G401 (cell line): Measurements from ENCODE around the gene MLKL. TPM values are rescaled to one million over a fixed set of nuclear protein-coding genes. Genes with fewer than 3 reads are reported as not detected.

Experiments used
- DNase-seq: peaks from one replicate; pipeline ENCODE4 v3.0.0-alpha.2; 2015; ENCODE audit warnings: low spot score
- in situ Hi-C: cut with HindIII; loops from 2 replicates; pipeline ENCODE4 v1.10.0; 2016; ENCODE audit warnings: low sequenced_read_pairs, mixed read lengths
- total RNA-seq: library from RNA; depleted of rRNA; stranded (reverse); fragments of >200 nt; shearing (Covaris generic); gene quantifications from 2 replicates; pipeline ENCODE4 v1.2.3, GENCODE V29; 2014; rRNA removed

Gene MLKL
- total RNA-seq = not detected in 2 replicates

GRCh38 chr16:74700438-74701225, at the start of gene MLKL:
Gene MLKL (minus strand): TSS chr16:74700862. CDS start chr16:74695757, 5,105 bp downstream.
- DNase-seq = no peak
- in situ Hi-C loops = no loop called here

DNA sequence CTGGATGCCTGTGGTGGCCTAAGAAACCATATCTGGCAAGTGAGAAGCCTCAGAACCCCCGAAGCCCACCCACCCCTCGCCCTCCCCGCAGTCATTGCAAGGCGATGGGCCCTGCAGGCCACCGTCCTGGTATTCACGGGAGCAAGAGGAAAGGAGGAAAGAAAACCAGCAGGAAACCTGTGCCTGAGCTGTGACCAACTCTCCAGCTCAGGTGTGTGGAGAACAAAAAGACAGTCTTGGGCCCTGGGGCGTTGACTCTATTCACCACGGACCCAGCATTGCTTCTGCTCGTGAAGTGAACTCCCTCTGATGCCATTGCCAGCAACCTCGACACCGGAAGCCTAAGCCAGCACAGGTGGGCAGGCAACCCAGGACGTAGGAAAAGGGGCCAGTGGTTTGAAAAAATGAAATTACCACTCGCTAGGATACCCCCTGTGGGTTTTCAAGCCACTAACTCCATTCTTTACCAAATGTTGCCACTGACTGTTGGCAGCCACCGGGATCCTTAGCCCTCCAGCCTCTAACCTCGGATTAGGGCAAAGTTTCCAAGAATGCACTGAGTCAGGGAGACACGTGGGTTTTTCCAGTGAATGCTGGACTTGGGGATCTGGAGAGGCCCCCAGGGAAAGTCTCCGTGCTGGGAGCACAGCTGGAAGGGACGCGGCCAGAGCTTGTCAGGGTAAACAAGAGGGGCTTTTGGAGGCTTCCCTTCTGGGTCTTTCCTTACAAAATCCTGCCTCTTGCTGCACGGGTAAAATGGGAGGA, 48.8 kb upstream of the MLKL start:
- in situ Hi-C loops = no loop called here
- DNase-seq = no peak

DNA sequence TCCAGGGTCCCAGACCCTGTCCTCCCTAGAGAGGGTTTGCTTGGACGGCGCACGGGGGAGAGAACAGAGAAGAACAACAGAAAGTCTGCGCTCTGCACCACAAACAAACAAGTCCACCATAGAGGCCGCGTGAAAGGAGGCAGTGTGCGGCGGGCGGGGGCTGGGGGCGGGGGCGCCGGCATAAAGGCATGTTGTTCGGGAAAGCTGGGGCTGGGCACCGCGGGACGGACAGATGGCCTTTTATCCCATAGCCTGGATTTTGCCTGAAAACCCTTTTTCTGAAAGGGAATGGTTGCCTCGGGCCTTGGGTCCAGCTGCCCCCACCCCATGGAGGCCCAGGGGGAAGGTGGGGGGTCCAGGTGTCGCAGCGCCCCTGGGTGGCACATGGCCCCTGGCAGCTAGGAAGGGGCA, 48.0 kb upstream of the MLKL start:
- DNase-seq = no peak
- in situ Hi-C loops = no loop called here

- DNase-seq = no peak
- in situ Hi-C loops = no loop called here
Measured at GRCh38 chr16:74747716-74748615, 47.3 kb upstream of the MLKL start.

- in situ Hi-C loops = no loop called here
- no peak for DNase-seq
Measured at GRCh38 chr16:74745926-74746325, 45.3 kb upstream of the MLKL start.

GRCh38 chr16:74745109-74745615, 44.5 kb upstream of the MLKL start:
- DNase-seq = no peak
- in situ Hi-C loops = no loop called here

DNA sequence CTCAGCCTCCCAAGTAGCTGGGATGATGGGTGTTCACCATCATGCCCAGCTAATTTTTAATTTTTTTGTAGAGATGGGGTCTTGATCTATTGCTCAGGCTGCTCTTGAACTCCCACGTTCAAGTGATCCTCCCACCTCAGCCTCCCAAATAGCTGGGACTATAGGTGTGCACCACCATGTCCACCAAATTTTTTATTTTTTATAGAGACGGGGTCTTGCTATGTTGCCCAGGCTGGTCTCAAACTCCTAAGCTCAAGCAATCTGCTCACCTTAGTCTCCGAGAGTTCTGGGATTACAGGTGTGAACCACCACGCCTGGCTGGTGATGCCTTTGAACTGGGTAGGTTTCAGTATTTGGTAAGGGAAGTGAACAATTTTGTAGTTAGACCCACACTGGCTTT, 43.9 kb upstream of the MLKL start:
- in situ Hi-C loops = loop anchor here (5.0 kb wide), 1 partner anchor 92 kb away; no protein-coding TSS in a partner anchor
- no peak for DNase-seq

GRCh38 chr16:74743668-74744299, 43.1 kb upstream of the MLKL start:
- in situ Hi-C loops = loop anchor here (5.0 kb wide), 1 partner anchor 91 kb away; no protein-coding TSS in a partner anchor
- DNase-seq = no peak

DNA sequence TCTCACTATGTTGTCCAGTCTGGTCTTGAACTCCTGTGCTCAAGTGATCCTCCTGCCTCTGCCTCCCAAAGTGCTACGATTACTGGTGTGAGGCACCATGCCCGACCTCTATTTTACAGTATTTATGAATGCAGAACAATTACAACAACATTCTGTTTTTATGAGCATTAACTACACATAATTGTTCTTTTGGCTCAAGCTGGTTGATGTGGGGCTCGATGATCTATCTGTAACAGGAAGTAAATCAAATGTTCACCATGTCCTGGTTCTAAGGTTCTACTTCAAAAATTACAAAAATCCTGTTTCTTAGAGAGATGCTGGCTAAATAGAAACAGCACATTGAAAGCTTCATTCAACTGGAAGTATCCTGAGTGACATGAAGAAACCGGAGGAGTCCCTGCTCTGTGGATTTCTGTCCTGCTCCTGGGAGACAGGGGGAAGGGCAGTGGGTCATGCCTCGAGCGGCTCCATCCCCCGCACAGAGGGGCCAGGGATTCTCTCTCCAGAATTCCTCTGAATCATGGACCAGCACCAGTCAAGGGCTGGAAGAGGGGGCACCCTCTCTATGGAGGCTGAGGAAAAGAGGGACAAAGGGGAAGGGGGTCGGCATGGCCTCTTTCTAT, 42.5 kb upstream of the MLKL start:
- in situ Hi-C loops = loop anchor here (5.0 kb wide), 1 partner anchor 91 kb away; no protein-coding TSS in a partner anchor
- DNase-seq = no peak

GRCh38 chr16:74742051-74742481, 41.4 kb upstream of the MLKL start:
- in situ Hi-C loops = loop anchor here (5.0 kb wide), 1 partner anchor 90 kb away; no protein-coding TSS in a partner anchor

GRCh38 chr16:74740795-74741304, 40.2 kb upstream of the MLKL start:
- in situ Hi-C loops = loop anchor here (5.0 kb wide), 1 partner anchor 89 kb away; no protein-coding TSS in a partner anchor
- peak; percentile 18 for DNase-seq

More at GRCh38 chr16:74742051-74742481, 41.4 kb upstream of the MLKL start:
- DNase-seq = no peak

DNA sequence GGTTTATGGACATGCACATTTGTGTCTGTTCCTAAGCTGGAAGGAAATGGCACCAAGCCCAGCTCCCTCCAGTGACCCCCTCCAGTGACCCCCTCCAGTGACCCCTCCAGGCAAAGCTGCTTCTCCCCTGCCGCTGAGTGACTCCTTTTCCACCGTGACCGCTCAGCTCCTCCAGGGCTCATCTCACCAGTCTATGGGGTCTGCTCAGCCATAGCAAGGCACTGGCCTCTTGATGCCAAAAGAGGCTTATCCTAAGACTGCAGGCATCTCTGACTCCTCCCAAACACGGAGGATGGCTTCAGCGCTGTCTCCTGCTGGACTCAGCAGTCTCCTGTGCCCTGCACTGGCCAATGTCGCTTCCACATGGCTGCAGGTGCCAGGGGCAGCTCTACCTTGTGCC, 38.6 kb upstream of the MLKL start:
- in situ Hi-C loops = no loop called here
- DNase-seq = no peak

DNA sequence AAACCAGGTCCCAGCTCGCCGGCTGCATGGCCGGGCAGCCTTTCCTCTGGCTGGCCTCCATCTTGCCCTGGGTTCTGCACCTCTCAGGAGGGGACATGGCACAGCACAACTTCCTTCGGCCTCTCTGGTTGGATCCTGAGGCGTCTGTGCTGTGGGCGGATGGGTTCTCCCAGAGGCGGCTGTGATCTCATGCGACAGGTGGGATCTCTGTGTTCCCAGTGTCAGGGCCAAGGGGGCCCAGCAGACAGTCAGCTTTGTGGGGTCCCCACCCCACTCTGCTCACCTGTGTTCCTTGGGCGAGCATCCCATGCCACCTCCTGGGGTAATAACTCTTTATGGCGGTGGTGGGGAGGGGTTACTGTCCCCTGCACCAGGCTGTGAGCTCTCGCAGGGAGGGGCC, 38.2 kb upstream of the MLKL start:
- in situ Hi-C loops = no loop called here
- no peak for DNase-seq

GRCh38 chr16:74738113-74738541, 37.5 kb upstream of the MLKL start:
- no peak for DNase-seq
- in situ Hi-C loops = no loop called here

GRCh38 chr16:74737521-74737920, 36.9 kb upstream of the MLKL start:
- no peak for DNase-seq
- in situ Hi-C loops = no loop called here

DNA sequence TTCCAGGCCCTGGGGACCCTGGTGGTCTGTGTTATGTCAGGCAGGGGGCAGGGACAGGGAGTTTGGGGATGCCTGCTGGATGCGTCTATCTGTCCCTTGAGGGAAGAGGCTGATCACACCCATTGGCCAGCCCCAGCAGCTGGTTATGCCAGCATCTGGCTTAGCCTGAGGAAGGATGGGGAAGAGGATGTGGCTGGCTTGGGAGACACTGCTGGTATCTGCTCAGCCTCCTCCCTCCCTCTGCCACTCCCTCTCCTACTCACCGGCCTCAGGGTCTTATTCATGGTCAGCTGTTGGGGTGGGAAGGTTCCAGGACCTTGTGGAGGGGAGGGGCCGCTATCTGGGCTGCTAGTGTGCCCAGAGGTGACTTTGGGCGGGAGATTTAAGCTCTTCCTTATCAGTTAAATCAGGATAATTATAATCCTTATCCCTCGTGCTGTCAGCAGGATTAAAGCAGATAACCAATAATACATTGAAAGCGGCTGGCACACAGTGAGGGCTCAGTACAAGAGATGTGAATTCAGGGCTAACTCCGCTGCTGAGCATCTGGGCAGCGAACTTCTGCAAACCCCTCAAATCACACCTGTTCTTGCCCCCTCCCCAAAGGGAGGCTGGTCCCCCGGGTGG, 36.0 kb upstream of the MLKL start:
- DNase-seq = no peak
- in situ Hi-C loops = no loop called here

DNA sequence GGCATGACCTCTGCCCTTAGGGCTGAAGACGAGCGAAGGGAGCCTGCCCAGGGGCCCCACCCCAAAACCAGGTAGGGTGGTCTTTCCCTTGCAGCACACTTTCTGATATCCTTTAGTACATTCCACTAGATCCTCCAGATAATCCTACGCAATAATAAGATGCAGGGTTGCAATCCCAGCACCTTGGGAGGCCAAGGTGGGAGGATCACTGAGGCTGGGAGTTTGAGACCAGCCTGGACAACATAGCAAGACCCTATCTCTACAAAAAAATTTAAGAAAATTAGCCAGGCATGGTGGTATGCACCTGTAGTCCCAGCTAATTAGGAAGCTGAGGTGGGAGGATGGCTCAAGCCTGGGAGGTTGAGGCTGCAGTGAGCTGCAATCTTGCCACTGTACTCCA, 34.9 kb upstream of the MLKL start:
- in situ Hi-C loops = no loop called here
- no peak for DNase-seq

DNA sequence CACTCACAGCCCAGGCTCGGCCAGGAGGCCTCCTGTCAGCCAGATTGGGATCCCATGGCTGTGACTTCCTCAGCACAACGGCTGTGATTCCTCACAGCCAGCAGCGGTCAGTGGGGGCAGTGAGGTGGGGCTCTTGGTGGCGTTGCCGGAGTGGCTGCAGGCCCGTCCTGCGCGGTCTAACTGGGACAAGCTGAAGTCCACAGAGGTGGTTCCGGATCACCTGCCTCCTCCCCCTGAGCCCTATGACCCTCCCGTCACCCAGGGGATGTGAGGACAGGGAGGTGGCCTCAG, 34.4 kb upstream of the MLKL start:
- DNase-seq = no peak

More for the DNA sequence above, 34.4 kb upstream of the MLKL start:
- in situ Hi-C loops = no loop called here
